H1 (cell line): ENCODE data around the gene PRKG2. TPM values are rescaled to one million over a fixed set of nuclear protein-coding genes. Genes with fewer than 3 reads are reported as not detected.

Experiments used
- ATF2 ChIP-seq: IDR thresholded peaks from 2 replicates; pipeline ENCODE4 v1.6.1; 2012; ENCODE audit warnings: low read length, inconsistent platforms
- CHD2 ChIP-seq: IDR thresholded peaks from 2 replicates; pipeline ENCODE4 v1.6.1; 2012; ENCODE audit warnings: low read length, improper control_type of control experiment
- NRF1 ChIP-seq: IDR thresholded peaks from 2 replicates; pipeline ENCODE4 v1.6.1; 2011; ENCODE audit warnings: mild to moderate bottlenecking, low read depth, low read length, improper control_type of control experiment
- RAD21 ChIP-seq, 2 experiments: IDR thresholded peaks in 1 of 2; conservative IDR thresholded peaks in 1 of 2; 2 replicates each; pipeline ENCODE4 v1.6.1; 2011; ENCODE audit warnings: low read depth in 2 of 2, low read length in 2 of 2, improper control_type of control experiment in 1 of 2, inconsistent platforms in 1 of 2, mild to moderate bottlenecking in 1 of 2, moderate library complexity in 1 of 2
- polyA plus RNA-seq, 7 experiments: library from polyadenylated mRNA; depleted of rRNA in 3 of 7; stranded (reverse) in 5 of 7; unstranded in 2 of 7; fragments of >200 nt in 5 of 7; fragments of 200-250 nt in 2 of 7; gene quantifications; 1 replicate in 5 of 7; 2 replicates in 1 of 7; 4 replicates in 1 of 7; pipeline versions ENCODE4 v1.2.1 to v1.2.3, GENCODE V29; 2011 to 2013; ENCODE audit warnings: missing spikeins in 2 of 7, mixed read lengths in 2 of 7
- total RNA-seq: library from RNA; stranded (reverse); fragmentation: NEBNext Ultra II Directional; extraction: Animal tissue kit (Norgen Biotek cat#: 25700); gene quantifications from 2 replicates; pipeline ENCODE4 v1.2.1, GENCODE V29; 2021

The PRKG2 gene
- total and polyA plus RNA-seq, 2 of the 8 experiments (the other 6 are each of a cell fraction or from before 2014, with no cell fraction given) = 0.45 to 1.2 TPM

- no peak for TF ChIP-seq NRF1
- TF ChIP-seq RAD21 (IDR thresholded peaks at IDR 0.05 in 1 of 2, conservative IDR thresholded peaks at IDR 0.05 in 1 of 2; ENCODE audit: low read depth in 2 of 2, low read length in 2 of 2) = no peak
- TF ChIP-seq ATF2 = no peak
- no peak for TF ChIP-seq CHD2
- TF ChIP-seq, all 59 proteins: peak for 0
These were observed 41.3 kb upstream of the PRKG2 start (continued) for GRCh38 chr4:81256059-81256970.
